Neural cell (in vitro differentiated cells): ENCODE measurements around the gene LTBP4. TPM values are rescaled to one million over a fixed set of nuclear protein-coding genes. Genes with fewer than 3 reads are reported as not detected.

Source experiments
- H2AFZ ChIP-seq: fragments of 200-600, 300-800 bp; sonication (generic), shearing (Covaris generic); 2 replicates; pipeline ENCODE4 v1.6.0; 2014; ENCODE audit warnings: low read depth, mild to moderate bottlenecking, antibody characterized with exemption, low read length, moderate library complexity
- H3F3A ChIP-seq: fragments of 200-600 bp; shearing (Covaris generic); 2 replicates; pipeline ENCODE4 v1.6.1; 2016; ENCODE audit warnings: mild to moderate bottlenecking, moderate library complexity, mixed read lengths, antibody characterized with exemption, low read length; ENCODE audit not compliant: insufficient read depth, poor library complexity, severe bottlenecking
- H3K27ac ChIP-seq: fragments of 200-600, 300-800 bp; sonication (generic), shearing (Covaris generic); 2 replicates; pipeline ENCODE4 v1.5.1; 2014; ENCODE audit warnings: mild to moderate bottlenecking, low read length, moderate library complexity
- H3K27me3 ChIP-seq: fragments of 300-800, 200-600 bp; sonication (generic), shearing (Covaris generic); 2 replicates; pipeline ENCODE4 v1.6.0; 2014; ENCODE audit warnings: mild to moderate bottlenecking, low read depth, low read length, moderate library complexity; ENCODE audit not compliant: insufficient read depth
- H3K36me3 ChIP-seq: fragments of 300-800, 200-600 bp; sonication (generic), shearing (Covaris generic); 2 replicates; pipeline ENCODE4 v1.5.1; 2014; ENCODE audit warnings: mild to moderate bottlenecking, antibody characterized with exemption, low read length, moderate library complexity; ENCODE audit not compliant: insufficient read depth
- H3K4me2 ChIP-seq: fragments of 300-800, 200-600 bp; sonication (generic), shearing (Covaris generic); 2 replicates; pipeline ENCODE4 v1.6.0; 2014; ENCODE audit warnings: mild to moderate bottlenecking, low read length
- H3K4me3 ChIP-seq: fragments of 300-800, 200-600 bp; sonication (generic), shearing (Covaris generic); 2 replicates; pipeline ENCODE4 v1.5.1; 2014; ENCODE audit warnings: mild to moderate bottlenecking, low read length, moderate library complexity
- H3K79me2 ChIP-seq: fragments of 200-600 bp; shearing (Covaris generic); replicated peaks from 2 replicates; pipeline ENCODE4 v1.6.0; 2014; ENCODE audit warnings: mild to moderate bottlenecking, low read length, moderate library complexity; ENCODE audit not compliant: insufficient read depth
- H3K9ac ChIP-seq: fragments of 300-800, 200-600 bp; sonication (generic), shearing (Covaris generic); 2 replicates; pipeline ENCODE4 v1.6.1; 2016; ENCODE audit warnings: mild to moderate bottlenecking, low read length, mixed read lengths
- H3K9me2 ChIP-seq: fragments of 200-600 bp; shearing (Covaris generic); 2 replicates; pipeline ENCODE4 v1.6.1; 2016; ENCODE audit warnings: mild to moderate bottlenecking, low read length, mixed read lengths; ENCODE audit not compliant: insufficient read depth
- H3K9me3 ChIP-seq: fragments of 200-600, 300-800 bp; sonication (generic), shearing (Covaris generic); 2 replicates; pipeline ENCODE4 v1.6.1; 2016; ENCODE audit warnings: mild to moderate bottlenecking, mixed run types, low read length, moderate library complexity, mixed read lengths
- H4K20me1 ChIP-seq: fragments of 200-600 bp; shearing (Covaris generic); 2 replicates; pipeline ENCODE4 v1.6.1; 2016; ENCODE audit warnings: mild to moderate bottlenecking, mixed run types; ENCODE audit not compliant: insufficient read depth
- CTCF ChIP-seq: fragments of 450-650 bp; IDR thresholded peaks from 2 replicates; pipeline ENCODE4 v1.5.1; 2014; ENCODE audit warnings: antibody characterized with exemption, mild to moderate bottlenecking, moderate library complexity; ENCODE audit not compliant: poor library complexity, severe bottlenecking
- EP300 ChIP-seq: fragments of 450-650 bp; conservative IDR thresholded peaks from 2 replicates; pipeline ENCODE4 v1.6.1; 2014; ENCODE audit warnings: antibody characterized with exemption, mild to moderate bottlenecking, moderate library complexity; ENCODE audit not compliant: poor library complexity, severe bottlenecking
- EZH2 ChIP-seq: fragments of 200-600, 300-800 bp; shearing (Covaris generic), sonication (generic); IDR thresholded peaks from 2 replicates; pipeline ENCODE4 v1.6.1; 2014; ENCODE audit warnings: antibody characterized with exemption, low read length, borderline replicate concordance, mild to moderate bottlenecking; ENCODE audit not compliant: insufficient read depth, poor library complexity, severe bottlenecking
- MXI1 ChIP-seq: fragments of 450-650 bp; conservative IDR thresholded peaks from 2 replicates; pipeline ENCODE4 v1.6.1; 2014; ENCODE audit warnings: antibody characterized with exemption, mild to moderate bottlenecking; ENCODE audit not compliant: poor library complexity, severe bottlenecking
- POLR2AphosphoS5 ChIP-seq: IDR thresholded peaks from 2 replicates; pipeline ENCODE4 v1.6.1; 2012
- RAD21 ChIP-seq: fragments of 450-650 bp; conservative IDR thresholded peaks from 2 replicates; pipeline ENCODE4 v1.6.1; 2014; ENCODE audit warnings: antibody characterized with exemption, mild to moderate bottlenecking, moderate library complexity
- SMC3 ChIP-seq: fragments of 450-650 bp; conservative IDR thresholded peaks from 2 replicates; pipeline ENCODE4 v1.6.1; 2014; ENCODE audit warnings: antibody characterized with exemption, mild to moderate bottlenecking, moderate library complexity; ENCODE audit not compliant: poor library complexity
- TAF1 ChIP-seq: IDR thresholded peaks from 2 replicates; pipeline ENCODE4 v1.6.1; 2012; ENCODE audit warnings: low read depth
- polyA plus RNA-seq: library from polyadenylated mRNA; depleted of rRNA; stranded (reverse); fragments of >200 nt; gene quantifications from 2 replicates; pipeline ENCODE4 v1.2.3, GENCODE V29; 2014
- TF ChIP-seq, protein P1 (sequence below): IDR thresholded peaks from 2 replicates; pipeline ENCODE4 v1.6.1; 2012; ENCODE audit warnings: borderline replicate concordance

LTBP4 gene
- polyA plus RNA-seq, 1 donor from 2014 or later = 55.6 TPM

GRCh38 chr19:40585982-40586422 is 15.2 kb upstream of the LTBP4 start (continued):
- TF ChIP-seq, protein P1, sequence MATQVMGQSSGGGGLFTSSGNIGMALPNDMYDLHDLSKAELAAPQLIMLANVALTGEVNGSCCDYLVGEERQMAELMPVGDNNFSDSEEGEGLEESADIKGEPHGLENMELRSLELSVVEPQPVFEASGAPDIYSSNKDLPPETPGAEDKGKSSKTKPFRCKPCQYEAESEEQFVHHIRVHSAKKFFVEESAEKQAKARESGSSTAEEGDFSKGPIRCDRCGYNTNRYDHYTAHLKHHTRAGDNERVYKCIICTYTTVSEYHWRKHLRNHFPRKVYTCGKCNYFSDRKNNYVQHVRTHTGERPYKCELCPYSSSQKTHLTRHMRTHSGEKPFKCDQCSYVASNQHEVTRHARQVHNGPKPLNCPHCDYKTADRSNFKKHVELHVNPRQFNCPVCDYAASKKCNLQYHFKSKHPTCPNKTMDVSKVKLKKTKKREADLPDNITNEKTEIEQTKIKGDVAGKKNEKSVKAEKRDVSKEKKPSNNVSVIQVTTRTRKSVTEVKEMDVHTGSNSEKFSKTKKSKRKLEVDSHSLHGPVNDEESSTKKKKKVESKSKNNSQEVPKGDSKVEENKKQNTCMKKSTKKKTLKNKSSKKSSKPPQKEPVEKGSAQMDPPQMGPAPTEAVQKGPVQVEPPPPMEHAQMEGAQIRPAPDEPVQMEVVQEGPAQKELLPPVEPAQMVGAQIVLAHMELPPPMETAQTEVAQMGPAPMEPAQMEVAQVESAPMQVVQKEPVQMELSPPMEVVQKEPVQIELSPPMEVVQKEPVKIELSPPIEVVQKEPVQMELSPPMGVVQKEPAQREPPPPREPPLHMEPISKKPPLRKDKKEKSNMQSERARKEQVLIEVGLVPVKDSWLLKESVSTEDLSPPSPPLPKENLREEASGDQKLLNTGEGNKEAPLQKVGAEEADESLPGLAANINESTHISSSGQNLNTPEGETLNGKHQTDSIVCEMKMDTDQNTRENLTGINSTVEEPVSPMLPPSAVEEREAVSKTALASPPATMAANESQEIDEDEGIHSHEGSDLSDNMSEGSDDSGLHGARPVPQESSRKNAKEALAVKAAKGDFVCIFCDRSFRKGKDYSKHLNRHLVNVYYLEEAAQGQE = no peak
- TF ChIP-seq MXI1 = no peak

DNA sequence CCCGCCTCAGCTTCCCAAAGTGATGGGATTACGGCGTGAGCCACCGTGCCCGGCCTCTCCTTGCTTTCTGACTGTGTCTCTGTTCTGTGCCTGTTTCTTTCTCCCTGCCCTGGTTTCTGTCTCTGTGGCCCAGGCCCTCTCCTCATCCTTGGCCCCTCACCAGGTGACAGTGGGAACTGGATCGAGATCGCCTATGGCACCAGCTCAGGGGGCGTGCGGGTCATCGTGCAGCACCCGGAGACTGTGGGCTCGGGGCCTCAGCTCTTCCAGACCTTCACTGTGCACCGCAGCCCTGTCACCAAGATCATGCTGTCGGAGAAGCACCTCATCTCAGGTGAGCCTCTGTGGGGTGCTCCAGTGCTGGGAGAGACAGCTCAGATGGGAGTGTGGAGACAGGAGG is 14.6 kb upstream of the LTBP4 start:
- Histone ChIP-seq H3K27me3 (no peaks in the 10 kb centered on the region), H3K9me3 (no peaks in the 10 kb centered on the region), H3K27ac (no peak overlapping the region), H2AFZ (no peak overlapping the region), H3K4me2 (no peak overlapping the region), H3K9ac (no peak overlapping the region), H3K4me3 (no peak overlapping the region), H3K36me3 (no peaks in the 10 kb centered on the region), H3K79me2 (no peaks in the 10 kb centered on the region), H3K9me2 (no peaks in the 10 kb centered on the region), H4K20me1 (no peaks in the 10 kb centered on the region), H3F3A (no peaks in the 10 kb centered on the region)
- no peak for TF ChIP-seq POLR2AphosphoS5
- TF ChIP-seq TAF1 = no peak
- no peak for TF ChIP-seq CTCF
- TF ChIP-seq EZH2 = no peak
- TF ChIP-seq EP300 = no peak
- TF ChIP-seq, protein P1 = no peak
- TF ChIP-seq MXI1 = no peak
- no peak for TF ChIP-seq SMC3
- TF ChIP-seq RAD21 = no peak
